Esophagus squamous epithelium (tissue), 4 donors: ENCODE measurements around the gene PLCB1.

ENCODE experiments used
- CTCF ChIP-seq, 6 experiments: fragments of 450-650 bp in 4 of 6; fragments of 200-600 bp in 2 of 6; sonication (generic) in 2 of 6; IDR thresholded peaks; one replicate each; pipeline ENCODE4 v1.5.1; 2016 to 2019; ENCODE audit warnings: antibody characterized with exemption in 6 of 6, mild to moderate bottlenecking in 4 of 6, moderate library complexity in 4 of 6
- POLR2A ChIP-seq, 4 donors: fragments of 450-650 bp; IDR thresholded peaks; one replicate each; pipeline ENCODE4 v1.6.1; 2017; ENCODE audit warnings: antibody characterized with exemption in 4 of 4, mild to moderate bottlenecking in 4 of 4, moderate library complexity in 3 of 4

- TF ChIP-seq CTCF (IDR thresholded peaks at IDR 0.05) (no peak), POLR2A (IDR thresholded peaks at IDR 0.05) (no peak)
Measured at GRCh38 chr20:8304124-8304816, 172.2 kb downstream of the PLCB1 start.
